HepG2 (cell line): Measurements from ENCODE around the gene ZXDC. TPM values are rescaled to one million over a fixed set of nuclear protein-coding genes. Genes with fewer than 3 reads are reported as not detected.

ENCODE experiments used
- GFI1 ChIP-seq: sonication (generic); formaldehyde crosslinking; IDR thresholded peaks from 2 replicates; pipeline ENCODE4 v1.5.0; 2020; ENCODE audit warnings: missing genetic modification reagents, mild to moderate bottlenecking, borderline replicate concordance
- MXI1 ChIP-seq: IDR thresholded peaks from 3 replicates; pipeline ENCODE4 v1.6.1; 2012; ENCODE audit warnings: low read depth, low read length, inconsistent platforms, borderline replicate concordance
- NFATC3 ChIP-seq: sonication (generic); formaldehyde crosslinking; IDR thresholded peaks from 2 replicates; pipeline ENCODE4 v1.5.1; 2020; ENCODE audit warnings: mild to moderate bottlenecking, missing genetic modification reagents
- TBX2 ChIP-seq: sonication (generic); formaldehyde crosslinking; IDR thresholded peaks from 2 replicates; pipeline ENCODE4 v1.5.0; 2020; ENCODE audit warnings: missing genetic modification reagents, mild to moderate bottlenecking, borderline replicate concordance
- WIZ ChIP-seq: sonication (generic); formaldehyde crosslinking; IDR thresholded peaks from 2 replicates; pipeline ENCODE4 v1.5.1; 2020; ENCODE audit warnings: mild to moderate bottlenecking, missing genetic modification reagents
- polyA plus RNA-seq, 8 experiments: library from polyadenylated mRNA; depleted of rRNA in 3 of 8; stranded (reverse) in 7 of 8; unstranded in 1 of 8; fragments of >200 nt; fragmentation: Illumina TruSeq in 4 of 8; extraction: Trizol in 4 of 8; gene quantifications; 2 replicates each; pipeline versions ENCODE4 v1.2.1 to v1.2.3, GENCODE V29; 2011 to 2016; ENCODE audit warnings: low read depth in 4 of 8, missing spikeins in 1 of 8, mixed read lengths in 1 of 8; ENCODE audit not compliant: insufficient read depth in 1 of 8
- total RNA-seq, 5 experiments: library from RNA; depleted of rRNA; stranded (reverse); fragments of >200 nt; fragmentation: Illumina TruSeq; extraction: Trizol; gene quantifications; 2 replicates each; pipeline ENCODE4 v1.2.3, GENCODE V29; 2016; ENCODE audit warnings: low read depth in 1 of 5
- TF ChIP-seq, protein P1 (sequence below): sonication (generic); formaldehyde crosslinking; IDR thresholded peaks from 2 replicates; pipeline ENCODE4 v1.5.0; 2020; ENCODE audit warnings: mild to moderate bottlenecking, missing genetic modification reagents, borderline replicate concordance
- TF ChIP-seq, protein P2 (sequence below): sonication (generic); formaldehyde crosslinking; IDR thresholded peaks from 2 replicates; pipeline ENCODE4 v1.4.0; 2020; ENCODE audit warnings: low read depth, mild to moderate bottlenecking, missing genetic modification reagents
- TF ChIP-seq, protein P3 (sequence below): sonication (generic); formaldehyde crosslinking; IDR thresholded peaks from 2 replicates; pipeline ENCODE4 v1.4.0; 2020; ENCODE audit warnings: missing genetic modification reagents, borderline replicate concordance
- TF ChIP-seq, protein P4 (sequence below): sonication (generic); formaldehyde crosslinking; conservative IDR thresholded peaks from 2 replicates; pipeline ENCODE4 v1.8.1; 2023; ENCODE audit warnings: missing genetic modification reagents

The ZXDC gene
- total and polyA plus RNA-seq, 2 of the 13 experiments (the other 11 are each of a cell fraction or from before 2014, with no cell fraction given) = 17.6 to 21.2 TPM

DNA sequence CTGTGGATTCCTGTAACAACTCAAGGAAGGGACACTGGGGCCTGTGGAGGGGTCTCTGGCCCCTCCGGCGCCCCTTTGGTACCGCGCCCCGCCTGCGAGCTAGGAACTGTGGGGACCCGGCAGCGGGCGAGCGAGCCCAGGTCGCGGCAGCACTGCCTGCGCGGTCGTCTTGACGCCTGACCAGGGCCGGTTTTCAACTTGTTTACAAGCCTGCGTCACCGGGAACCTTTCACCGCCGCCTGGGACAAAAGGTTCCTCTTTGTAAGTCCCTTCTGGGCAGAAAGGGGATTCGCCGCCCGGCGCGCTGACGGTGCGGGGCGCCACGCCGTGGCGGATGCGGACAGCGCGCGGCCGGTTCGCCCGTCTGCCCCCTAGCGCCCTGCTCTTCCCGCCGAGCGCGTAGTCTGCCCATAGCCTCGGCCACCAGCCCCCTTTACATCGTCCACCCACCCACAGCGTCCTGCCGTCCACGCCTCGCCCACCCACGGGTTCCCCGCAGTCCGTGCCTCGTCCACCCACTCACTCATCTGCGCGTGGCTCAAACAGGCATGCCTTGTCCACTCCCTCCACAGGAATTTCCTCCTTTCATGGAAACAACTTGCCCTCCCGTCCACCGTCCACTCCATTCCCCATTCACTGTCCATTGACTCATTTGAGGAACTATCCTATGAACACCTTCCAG is 86.4 kb downstream of the ZXDC start (continued):
- TF ChIP-seq, protein P1, sequence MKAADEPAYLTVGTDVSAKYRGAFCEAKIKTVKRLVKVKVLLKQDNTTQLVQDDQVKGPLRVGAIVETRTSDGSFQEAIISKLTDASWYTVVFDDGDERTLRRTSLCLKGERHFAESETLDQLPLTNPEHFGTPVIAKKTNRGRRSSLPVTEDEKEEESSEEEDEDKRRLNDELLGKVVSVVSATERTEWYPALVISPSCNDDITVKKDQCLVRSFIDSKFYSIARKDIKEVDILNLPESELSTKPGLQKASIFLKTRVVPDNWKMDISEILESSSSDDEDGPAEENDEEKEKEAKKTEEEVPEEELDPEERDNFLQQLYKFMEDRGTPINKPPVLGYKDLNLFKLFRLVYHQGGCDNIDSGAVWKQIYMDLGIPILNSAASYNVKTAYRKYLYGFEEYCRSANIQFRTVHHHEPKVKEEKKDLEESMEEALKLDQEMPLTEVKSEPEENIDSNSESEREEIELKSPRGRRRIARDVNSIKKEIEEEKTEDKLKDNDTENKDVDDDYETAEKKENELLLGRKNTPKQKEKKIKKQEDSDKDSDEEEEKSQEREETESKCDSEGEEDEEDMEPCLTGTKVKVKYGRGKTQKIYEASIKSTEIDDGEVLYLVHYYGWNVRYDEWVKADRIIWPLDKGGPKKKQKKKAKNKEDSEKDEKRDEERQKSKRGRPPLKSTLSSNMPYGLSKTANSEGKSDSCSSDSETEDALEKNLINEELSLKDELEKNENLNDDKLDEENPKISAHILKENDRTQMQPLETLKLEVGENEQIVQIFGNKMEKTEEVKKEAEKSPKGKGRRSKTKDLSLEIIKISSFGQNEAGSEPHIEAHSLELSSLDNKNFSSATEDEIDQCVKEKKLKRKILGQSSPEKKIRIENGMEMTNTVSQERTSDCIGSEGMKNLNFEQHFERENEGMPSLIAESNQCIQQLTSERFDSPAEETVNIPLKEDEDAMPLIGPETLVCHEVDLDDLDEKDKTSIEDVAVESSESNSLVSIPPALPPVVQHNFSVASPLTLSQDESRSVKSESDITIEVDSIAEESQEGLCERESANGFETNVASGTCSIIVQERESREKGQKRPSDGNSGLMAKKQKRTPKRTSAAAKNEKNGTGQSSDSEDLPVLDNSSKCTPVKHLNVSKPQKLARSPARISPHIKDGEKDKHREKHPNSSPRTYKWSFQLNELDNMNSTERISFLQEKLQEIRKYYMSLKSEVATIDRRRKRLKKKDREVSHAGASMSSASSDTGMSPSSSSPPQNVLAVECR (CRISPR knock-in tag) = peak; percentile 54; the same call in 1 of the 2 replicates
- TF ChIP-seq MXI1 (peak; percentile 39; the same call in 1 of the 3 replicates), TBX2 (CRISPR knock-in tag) (peak; percentile 81; the same call in 1 of the 2 replicates), GFI1 (CRISPR knock-in tag) (peak; percentile 80), WIZ (CRISPR knock-in tag) (peak; percentile 18; the same call in 1 of the 2 replicates), NFATC3 (CRISPR knock-in tag) (no peak)
- TF ChIP-seq, protein P2, sequence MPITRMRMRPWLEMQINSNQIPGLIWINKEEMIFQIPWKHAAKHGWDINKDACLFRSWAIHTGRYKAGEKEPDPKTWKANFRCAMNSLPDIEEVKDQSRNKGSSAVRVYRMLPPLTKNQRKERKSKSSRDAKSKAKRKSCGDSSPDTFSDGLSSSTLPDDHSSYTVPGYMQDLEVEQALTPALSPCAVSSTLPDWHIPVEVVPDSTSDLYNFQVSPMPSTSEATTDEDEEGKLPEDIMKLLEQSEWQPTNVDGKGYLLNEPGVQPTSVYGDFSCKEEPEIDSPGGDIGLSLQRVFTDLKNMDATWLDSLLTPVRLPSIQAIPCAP (CRISPR knock-in tag) = no peak
- TF ChIP-seq, protein P3, sequence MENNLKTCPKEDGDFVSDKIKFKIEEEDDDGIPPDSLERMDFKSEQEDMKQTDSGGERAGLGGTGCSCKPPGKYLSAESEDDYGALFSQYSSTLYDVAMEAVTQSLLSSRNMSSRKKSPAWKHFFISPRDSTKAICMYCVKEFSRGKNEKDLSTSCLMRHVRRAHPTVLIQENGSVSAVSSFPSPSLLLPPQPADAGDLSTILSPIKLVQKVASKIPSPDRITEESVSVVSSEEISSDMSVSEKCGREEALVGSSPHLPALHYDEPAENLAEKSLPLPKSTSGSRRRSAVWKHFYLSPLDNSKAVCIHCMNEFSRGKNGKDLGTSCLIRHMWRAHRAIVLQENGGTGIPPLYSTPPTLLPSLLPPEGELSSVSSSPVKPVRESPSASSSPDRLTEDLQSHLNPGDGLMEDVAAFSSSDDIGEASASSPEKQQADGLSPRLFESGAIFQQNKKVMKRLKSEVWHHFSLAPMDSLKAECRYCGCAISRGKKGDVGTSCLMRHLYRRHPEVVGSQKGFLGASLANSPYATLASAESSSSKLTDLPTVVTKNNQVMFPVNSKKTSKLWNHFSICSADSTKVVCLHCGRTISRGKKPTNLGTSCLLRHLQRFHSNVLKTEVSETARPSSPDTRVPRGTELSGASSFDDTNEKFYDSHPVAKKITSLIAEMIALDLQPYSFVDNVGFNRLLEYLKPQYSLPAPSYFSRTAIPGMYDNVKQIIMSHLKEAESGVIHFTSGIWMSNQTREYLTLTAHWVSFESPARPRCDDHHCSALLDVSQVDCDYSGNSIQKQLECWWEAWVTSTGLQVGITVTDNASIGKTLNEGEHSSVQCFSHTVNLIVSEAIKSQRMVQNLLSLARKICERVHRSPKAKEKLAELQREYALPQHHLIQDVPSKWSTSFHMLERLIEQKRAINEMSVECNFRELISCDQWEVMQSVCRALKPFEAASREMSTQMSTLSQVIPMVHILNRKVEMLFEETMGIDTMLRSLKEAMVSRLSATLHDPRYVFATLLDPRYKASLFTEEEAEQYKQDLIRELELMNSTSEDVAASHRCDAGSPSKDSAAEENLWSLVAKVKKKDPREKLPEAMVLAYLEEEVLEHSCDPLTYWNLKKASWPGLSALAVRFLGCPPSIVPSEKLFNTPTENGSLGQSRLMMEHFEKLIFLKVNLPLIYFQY (CRISPR knock-in tag) = peak; percentile 51; the same call in 1 of the 2 replicates
- TF ChIP-seq, protein P4, sequence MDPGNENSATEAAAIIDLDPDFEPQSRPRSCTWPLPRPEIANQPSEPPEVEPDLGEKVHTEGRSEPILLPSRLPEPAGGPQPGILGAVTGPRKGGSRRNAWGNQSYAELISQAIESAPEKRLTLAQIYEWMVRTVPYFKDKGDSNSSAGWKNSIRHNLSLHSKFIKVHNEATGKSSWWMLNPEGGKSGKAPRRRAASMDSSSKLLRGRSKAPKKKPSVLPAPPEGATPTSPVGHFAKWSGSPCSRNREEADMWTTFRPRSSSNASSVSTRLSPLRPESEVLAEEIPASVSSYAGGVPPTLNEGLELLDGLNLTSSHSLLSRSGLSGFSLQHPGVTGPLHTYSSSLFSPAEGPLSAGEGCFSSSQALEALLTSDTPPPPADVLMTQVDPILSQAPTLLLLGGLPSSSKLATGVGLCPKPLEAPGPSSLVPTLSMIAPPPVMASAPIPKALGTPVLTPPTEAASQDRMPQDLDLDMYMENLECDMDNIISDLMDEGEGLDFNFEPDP (CRISPR knock-in tag) = no peak
